ENCODE measurements around the gene FAT3. TPM values are rescaled to one million over a fixed set of nuclear protein-coding genes. Genes with fewer than 3 reads are reported as not detected.

FAT3 gene
- total and polyA plus RNA-seq, 2 of the 4 experiments (the other 2 are of a cell fraction) = 0.53 to 2.9 TPM

GRCh38 chr11:92268546-92268945, 43.9 kb downstream of the FAT3 start:
- Histone ChIP-seq H4K5ac (ENCODE audit: low read depth, low read length) (no peak overlapping the region), H4K20me1 (ENCODE audit: insufficient read depth, low read length) (no peaks in the 10 kb centered on the region), H2BK5ac (ENCODE audit: low read depth, low read length, poor library complexity, severe bottlenecking) (peak overlapping the region; percentile 84), H2AFZ (replicated peaks; ENCODE audit: low read length, poor library complexity) (no peak overlapping the region), H3K9me1 (ENCODE audit: insufficient read depth, low read length) (no peaks in the 10 kb centered on the region; the same call in 1 of the 2 replicates), H3K36me3 (ENCODE audit: control insufficient read depth, insufficient read depth, low read length) (no peaks in the 10 kb centered on the region), H3K4ac (ENCODE audit: low read depth, low read length) (no peak overlapping the region), H2BK20ac (ENCODE audit: low read depth, low read length) (peak overlapping the region; percentile 40; the same call in 1 of the 2 replicates), H2BK15ac (ENCODE audit: low read depth, low read length) (no peak overlapping the region; the same call in 2 of the 3 replicates), H3K4me1 (ENCODE audit: control insufficient read depth, insufficient read depth, low read length) (peaks cover 2% of the 10 kb centered on the region; the same call in 1 of the 2 replicates), H3K4me2 (ENCODE audit: low read depth, low read length) (peak overlapping the region; percentile 29; the same call in 1 of the 2 replicates), H3K27ac (ENCODE audit: insufficient read depth, low read length) (no peak overlapping the region; the same call in 1 of the 2 replicates), H2AK9ac (replicated peaks; ENCODE audit: low read depth, low read length, poor library complexity) (no peak overlapping the region), H3K79me1 (ENCODE audit: low read depth in 1 of 2, low read length in 2 of 2) (no peaks in the 10 kb centered on the region), H3K4me3 (ENCODE audit: insufficient read depth, low read depth, low read length) (no peak overlapping the region), H3K56ac (ENCODE audit: extremely low read depth, insufficient read depth, low read length) (no peak overlapping the region), H4K91ac (ENCODE audit: insufficient read depth, low read depth, low read length) (no peak overlapping the region), H2BK120ac (ENCODE audit: low read depth, low read length) (no peak overlapping the region; the same call in 1 of the 2 replicates), H4K8ac (ENCODE audit: low read depth in 2 of 2, low read length in 2 of 2) (no peak overlapping the region; a peak in 1 of 4 replicates), H3K27me3 (ENCODE audit: control insufficient read depth, insufficient read depth, low read length) (no peaks in the 10 kb centered on the region), H3K23ac (ENCODE audit: low read depth, low read length) (no peak overlapping the region), H3K14ac (replicated peaks; ENCODE audit: low read depth, low read length) (no peak overlapping the region), H2AK5ac (ENCODE audit: low read depth, low read length) (no peak overlapping the region), H3K9ac (ENCODE audit: low read depth, low read length) (no peak overlapping the region), H3K18ac (ENCODE audit: low read depth, low read length) (peak overlapping the region; percentile 51; the same call in 1 of the 2 replicates), H3K9me3 (ENCODE audit: control insufficient read depth, insufficient read depth, low read length) (no peaks in the 10 kb centered on the region)
- BruUV-seq (replicated peaks) = no TSS peak
- no CpG with 5 or more reads among the region's 1 CpG for WGBS, 2 experiments (ENCODE audit: extremely low coverage in 2 of 2, insufficient read length in 1 of 2)
- intact Hi-C loops (cut with micrococcal nuclease) = loop anchor here (5.0 kb wide), 1 partner anchor 114 kb away; no protein-coding TSS in a partner anchor
- ATAC-seq (ENCODE audit: low read depth) (no peak), DNase-seq (no peak)
- ChIA-PET CTCF (no interaction called here), POLR2A (ENCODE audit: unreplicated experiment) (no interaction called here)
- TF ChIP-seq POLR2A (IDR thresholded peaks at IDR 0.05; ENCODE audit: low read depth, low read length) (no peak), MAFK (IDR thresholded peaks at IDR 0.05; ENCODE audit: low read depth, low read length) (no peak), USF2 (IDR thresholded peaks at IDR 0.05; ENCODE audit: low read depth, low read length) (no peak), RAD21 (IDR thresholded peaks at IDR 0.05; ENCODE audit: low read length) (no peak), CTCF (conservative IDR thresholded peaks at IDR 0.05; ENCODE audit: low read depth, low read length) (no peak), BHLHE40 (IDR thresholded peaks at IDR 0.05; ENCODE audit: low read depth, low read length) (no peak), MAZ (IDR thresholded peaks at IDR 0.05; ENCODE audit: borderline replicate concordance, low read depth, low read length) (no peak), CHD1 (IDR thresholded peaks at IDR 0.05; ENCODE audit: low read depth, low read length) (no peak), RCOR1 (IDR thresholded peaks at IDR 0.05; ENCODE audit: insufficient replicate concordance, low read length) (no peak)
- in situ Hi-C loops (cut with MboI; ENCODE audit: low sequenced_read_pairs) = no loop called here
- dilution Hi-C loops (cut with HindIII; ENCODE audit: low sequenced_read_pairs, unreplicated experiment) = no loop called here

Data from IMR-90 (cell line).